Measurements from ENCODE around the gene CTSC.

- TF ChIP-seq CTCF (IDR thresholded peaks at IDR 0.05) = no peak
- no peak for TF ChIP-seq POLR2A (IDR thresholded peaks at IDR 0.05)
Measured at GRCh38 chr11:88344869-88345268, 7.3 kb upstream of the CTSC start.
